GM18499 (cell line): ENCODE results near the gene OSBPL8.

Source experiments
- ATAC-seq: cut with Tn5 transposase; IDR thresholded peaks from one replicate; pipeline ENCODE4 v1.9.1; 2021; ENCODE audit warnings: moderate number of reproducible peaks; ENCODE audit not compliant: insufficient read depth, unreplicated experiment

The OSBPL8 gene

GRCh38 chr12:76559400-76560085 lies at the start of gene OSBPL8:
Gene OSBPL8, minus strand, starts transcription at chr12:76559771. Its CDS starts 72,220 bp downstream, at chr12:76487551.
- ATAC-seq, result peak; percentile 60

GRCh38 chr12:76608070-76608469 lies 48.5 kb upstream of the OSBPL8 start:
- no peak for ATAC-seq

- no peak for ATAC-seq
Observed at GRCh38 chr12:76595056-76595455, 35.5 kb upstream of the OSBPL8 start.

GRCh38 chr12:76591476-76591875 lies 31.9 kb upstream of the OSBPL8 start:
- no peak for ATAC-seq

- ATAC-seq, result no peak
Observed at GRCh38 chr12:76590131-76590530, 30.6 kb upstream of the OSBPL8 start.

GRCh38 chr12:76588881-76589565 lies 29.5 kb upstream of the OSBPL8 start:
- ATAC-seq, result no peak

GRCh38 chr12:76587428-76588178 lies 28.0 kb upstream of the OSBPL8 start:
- ATAC-seq, result no peak

- ATAC-seq, result no peak
Observed at GRCh38 chr12:76586764-76587395, 27.3 kb upstream of the OSBPL8 start.

- ATAC-seq, result no peak
Observed at GRCh38 chr12:76583301-76583700, 23.7 kb upstream of the OSBPL8 start.

GRCh38 chr12:76573840-76574373 lies 14.3 kb upstream of the OSBPL8 start:
- no peak for ATAC-seq

- no peak for ATAC-seq
Observed at GRCh38 chr12:76571256-76571655, 11.7 kb upstream of the OSBPL8 start.

- no peak for ATAC-seq
Observed at GRCh38 chr12:76569685-76570604, 10.4 kb upstream of the OSBPL8 start.

- no peak for ATAC-seq
Observed at GRCh38 chr12:76568888-76569551, 9.4 kb upstream of the OSBPL8 start.

GRCh38 chr12:76568130-76568529 lies 8.6 kb upstream of the OSBPL8 start:
- ATAC-seq, result no peak

GRCh38 chr12:76563061-76563460 lies 3.5 kb upstream of the OSBPL8 start:
- ATAC-seq, result no peak

GRCh38 chr12:76562130-76562529 lies 2.6 kb upstream of the OSBPL8 start:
- no peak for ATAC-seq

GRCh38 chr12:76560086-76560491 lies 518 bp upstream of the OSBPL8 start:
- ATAC-seq, result peak; percentile 35

- peak; percentile 30 for ATAC-seq
Observed at GRCh38 chr12:76558684-76559399, 729 bp downstream of the OSBPL8 start.
